NCI-H128 (cell line): ENCODE measurements around the gene PEPD.
A peak's percentile ranks its signal among the peaks of the same experiment; 100 is the strongest.

Source experiments
- DNase-seq: peaks from one replicate; lab custom pipeline; 2025; ENCODE audit not compliant: unreplicated experiment; lab: John Stamatoyannopoulos, UW

The PEPD gene

DNA sequence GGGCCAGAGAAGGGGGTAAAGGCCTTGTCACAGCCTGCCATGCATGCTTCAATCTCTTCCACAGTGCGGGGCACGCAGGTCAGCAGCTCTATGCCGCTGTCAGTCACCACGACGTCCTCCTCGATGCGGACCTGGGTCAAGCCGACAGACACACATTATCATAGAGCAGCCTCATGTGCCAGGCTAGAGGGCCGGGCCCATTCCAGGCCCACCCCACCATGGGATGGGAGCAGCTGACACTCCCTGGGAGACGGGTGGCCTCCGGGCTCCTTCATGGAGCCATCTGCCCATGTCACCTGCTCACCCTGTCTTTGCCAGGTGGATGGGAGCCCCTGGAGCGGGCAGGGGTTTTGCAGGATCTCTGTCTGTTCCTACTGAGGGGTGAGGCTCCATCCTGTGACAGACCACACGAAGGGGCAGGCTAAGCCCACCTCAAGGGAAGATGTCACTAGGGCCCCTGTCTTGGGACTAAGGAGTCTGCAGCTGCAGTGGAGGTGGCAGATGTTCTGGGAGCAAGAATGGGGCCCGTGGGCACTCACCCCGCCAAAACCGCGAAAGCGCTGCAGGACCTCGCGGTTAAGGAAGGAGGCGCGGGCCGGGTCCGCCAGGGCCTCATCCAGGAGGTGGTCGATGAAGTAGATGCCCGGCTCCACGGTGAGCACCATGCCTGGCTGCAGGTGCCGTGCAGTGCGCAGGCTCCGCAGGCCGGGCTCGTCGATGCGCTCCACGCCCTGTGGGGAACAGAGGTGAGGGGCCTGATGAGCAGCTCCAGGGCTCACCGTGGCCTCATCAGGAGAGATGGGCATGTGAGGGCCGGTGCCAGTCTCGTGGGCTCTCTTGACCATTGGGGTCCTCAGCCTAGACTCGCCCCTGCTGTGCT lies 134.0 kb downstream of the PEPD start:
- no peak for DNase-seq

DNA sequence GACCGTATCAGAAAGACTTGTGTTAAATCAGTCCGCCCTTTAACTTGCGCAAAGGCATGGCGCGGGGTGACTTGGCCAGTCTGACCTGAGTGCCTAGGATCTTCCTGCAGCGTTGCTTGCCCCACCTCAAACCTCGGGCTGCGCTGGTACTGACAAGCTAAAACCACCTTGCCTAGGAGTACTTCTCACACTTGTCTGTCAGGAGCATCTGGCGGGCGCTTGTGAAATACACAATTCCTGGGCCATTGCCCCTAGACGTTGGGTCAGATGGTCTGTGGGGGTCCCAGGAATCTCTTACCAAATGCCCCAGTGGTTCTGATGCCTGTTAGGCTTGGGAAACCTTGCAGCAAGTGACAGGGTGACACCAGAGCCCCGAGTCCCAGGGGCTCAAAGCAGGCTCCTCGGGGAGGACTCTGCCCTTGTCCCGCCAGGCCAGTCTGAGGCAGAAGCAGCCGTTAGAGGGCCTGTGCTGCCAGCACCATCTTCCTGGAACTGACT lies 135.2 kb downstream of the PEPD start:
- no peak for DNase-seq

DNA sequence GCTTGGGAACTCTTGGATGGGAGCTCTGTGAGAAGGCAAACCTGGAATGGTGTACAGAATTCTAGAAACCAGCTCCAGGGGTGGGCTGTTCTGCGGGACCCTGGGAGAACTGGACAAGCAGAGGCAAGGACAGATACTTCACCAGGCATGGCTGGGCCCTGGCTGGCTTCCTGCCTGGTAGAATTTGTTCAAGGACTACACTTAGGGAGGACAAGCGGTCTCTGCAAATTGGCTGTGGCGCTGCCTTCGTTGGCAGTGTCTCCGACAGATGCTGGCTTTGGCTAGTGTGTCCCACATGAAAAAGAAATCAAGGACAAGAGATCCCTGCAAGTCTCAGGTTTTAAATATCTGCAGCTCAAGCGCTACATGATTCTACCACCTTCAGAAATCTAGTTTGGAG lies 135.6 kb downstream of the PEPD start:
- no peak for DNase-seq

DNA sequence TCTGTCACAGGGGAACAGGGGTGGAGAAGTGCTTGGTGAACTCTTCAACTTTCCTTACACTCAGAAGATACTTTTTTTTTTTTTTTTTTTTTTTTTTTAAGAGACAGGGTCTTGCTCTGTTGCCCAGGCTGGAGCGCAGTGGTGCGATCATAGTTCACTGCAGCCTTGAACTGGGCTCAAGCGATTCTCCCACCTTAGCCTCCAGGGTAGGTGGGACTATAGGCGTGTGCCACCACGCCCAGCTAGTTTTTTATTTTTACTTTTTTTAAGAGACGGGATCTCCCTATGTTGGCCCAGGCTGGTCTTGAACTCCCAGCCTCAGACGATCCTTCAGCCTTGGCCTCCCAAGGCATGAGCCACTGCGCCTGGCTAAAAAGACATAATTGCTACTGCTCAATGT lies 136.6 kb downstream of the PEPD start:
- no peak for DNase-seq

DNA sequence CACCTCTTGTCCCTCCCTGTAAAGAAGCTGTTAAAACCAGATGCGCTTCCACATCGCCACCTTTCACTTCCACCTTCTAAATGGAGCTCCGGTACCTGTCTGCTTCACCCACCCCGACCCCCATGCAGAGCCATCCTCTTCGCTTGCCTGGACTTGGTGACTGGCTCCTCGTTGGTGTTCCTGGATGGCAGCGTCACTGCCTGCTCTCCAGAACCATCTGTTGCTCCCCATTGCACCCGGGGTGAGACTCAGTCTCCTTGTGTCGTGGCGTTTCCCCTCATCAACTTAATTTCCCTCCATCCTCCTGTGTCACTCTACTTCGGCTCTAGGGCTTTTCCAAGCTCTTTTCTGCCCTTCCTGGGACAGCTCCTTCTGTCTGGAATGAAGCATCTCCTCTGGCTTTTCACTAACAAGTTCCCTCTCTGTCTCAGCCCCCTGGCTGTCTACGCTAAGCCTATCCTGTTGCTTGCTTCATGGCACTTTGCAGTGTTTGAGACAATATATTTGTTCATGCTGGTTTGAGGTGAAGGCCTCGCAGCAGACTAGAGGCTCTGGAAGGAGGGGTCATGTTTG lies 137.8 kb downstream of the PEPD start:
- DNase-seq: no peak

DNA sequence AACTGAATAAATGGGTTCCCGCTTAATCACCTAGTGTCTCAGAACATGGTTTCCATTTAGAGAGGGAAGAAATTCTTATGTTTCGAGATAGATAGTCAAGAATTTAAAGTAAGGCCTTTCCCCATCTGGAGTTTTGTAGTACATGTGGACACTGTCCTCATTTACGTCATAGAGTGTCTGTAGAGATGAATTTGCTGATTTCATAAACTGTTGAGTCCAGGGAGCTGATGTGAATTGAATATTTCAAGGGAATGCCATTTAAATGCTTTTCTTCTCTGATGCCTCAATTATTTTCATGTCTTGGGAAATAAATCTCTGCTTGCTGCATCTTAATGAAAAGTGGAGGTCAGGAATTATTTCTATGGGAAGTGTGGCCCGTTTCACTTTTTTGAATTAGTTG lies 138.6 kb downstream of the PEPD start:
- DNase-seq: no peak

DNA sequence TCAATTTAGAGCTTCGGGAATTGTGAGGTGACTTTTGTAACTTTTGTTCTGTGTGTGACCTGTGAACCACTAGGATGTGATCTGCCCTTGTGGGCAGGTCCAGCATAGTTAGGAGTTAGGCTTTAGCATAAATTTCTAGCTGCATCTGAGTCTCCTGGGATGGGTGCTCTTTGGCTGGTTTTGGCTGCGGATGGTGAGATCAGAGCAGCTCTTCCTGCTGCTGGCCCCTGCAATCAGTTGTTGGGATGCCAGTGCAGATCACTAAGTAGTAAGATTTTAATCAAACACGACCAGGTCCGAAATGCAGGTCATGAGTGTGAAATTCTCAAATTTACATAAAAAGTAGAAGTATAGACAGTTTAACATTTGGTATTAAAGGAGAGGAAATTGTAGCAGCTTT lies 139.6 kb downstream of the PEPD start:
- DNase-seq: no peak

DNA sequence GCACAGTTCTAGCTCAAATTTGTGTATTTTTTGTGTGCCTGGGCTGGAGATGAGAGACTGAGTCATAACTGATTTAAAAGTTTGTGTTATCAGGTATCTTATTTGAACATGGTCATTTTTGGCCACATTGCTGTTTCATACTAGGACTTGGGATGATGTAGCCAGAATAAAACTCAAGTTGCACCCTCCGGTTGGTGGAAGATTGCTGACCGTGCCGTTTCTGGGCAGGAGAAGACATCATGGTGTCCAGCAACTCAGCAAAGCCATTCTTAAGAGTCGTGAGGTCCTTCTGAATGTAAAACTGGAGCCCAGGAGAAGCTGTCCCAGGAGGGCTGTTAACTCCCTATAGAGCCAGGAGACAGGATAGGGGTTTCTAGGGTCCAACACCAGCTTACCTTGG lies 140.5 kb downstream of the PEPD start:
- DNase-seq: no peak

DNA sequence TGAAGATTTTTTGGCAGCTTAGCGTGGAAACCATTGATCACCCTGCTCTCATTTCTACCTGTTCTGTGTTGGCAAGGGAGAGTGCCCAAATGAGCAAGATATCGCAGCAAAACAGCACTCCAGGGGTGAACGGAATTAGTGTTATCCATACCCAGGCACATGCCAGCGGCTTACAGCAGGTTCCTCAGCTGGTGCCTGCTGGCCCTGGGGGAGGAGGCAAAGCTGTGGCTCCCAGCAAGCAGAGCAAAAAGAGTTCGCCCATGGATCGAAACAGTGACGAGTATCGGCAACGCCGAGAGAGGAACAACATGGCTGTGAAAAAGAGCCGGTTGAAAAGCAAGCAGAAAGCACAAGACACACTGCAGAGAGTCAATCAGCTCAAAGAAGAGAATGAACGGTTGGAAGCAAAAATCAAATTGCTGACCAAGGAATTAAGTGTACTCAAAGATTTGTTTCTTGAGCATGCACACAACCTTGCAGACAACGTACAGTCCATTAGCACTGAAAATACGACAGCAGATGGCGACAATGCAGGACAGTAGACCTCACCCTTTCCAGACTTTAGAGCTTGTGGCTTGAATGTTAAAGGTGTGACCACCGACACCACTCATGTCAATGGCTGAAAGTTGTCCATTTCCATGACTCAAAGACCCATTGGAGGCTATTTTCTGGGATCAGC lies 142.3 kb downstream of the PEPD start:
- DNase-seq: no peak

DNA sequence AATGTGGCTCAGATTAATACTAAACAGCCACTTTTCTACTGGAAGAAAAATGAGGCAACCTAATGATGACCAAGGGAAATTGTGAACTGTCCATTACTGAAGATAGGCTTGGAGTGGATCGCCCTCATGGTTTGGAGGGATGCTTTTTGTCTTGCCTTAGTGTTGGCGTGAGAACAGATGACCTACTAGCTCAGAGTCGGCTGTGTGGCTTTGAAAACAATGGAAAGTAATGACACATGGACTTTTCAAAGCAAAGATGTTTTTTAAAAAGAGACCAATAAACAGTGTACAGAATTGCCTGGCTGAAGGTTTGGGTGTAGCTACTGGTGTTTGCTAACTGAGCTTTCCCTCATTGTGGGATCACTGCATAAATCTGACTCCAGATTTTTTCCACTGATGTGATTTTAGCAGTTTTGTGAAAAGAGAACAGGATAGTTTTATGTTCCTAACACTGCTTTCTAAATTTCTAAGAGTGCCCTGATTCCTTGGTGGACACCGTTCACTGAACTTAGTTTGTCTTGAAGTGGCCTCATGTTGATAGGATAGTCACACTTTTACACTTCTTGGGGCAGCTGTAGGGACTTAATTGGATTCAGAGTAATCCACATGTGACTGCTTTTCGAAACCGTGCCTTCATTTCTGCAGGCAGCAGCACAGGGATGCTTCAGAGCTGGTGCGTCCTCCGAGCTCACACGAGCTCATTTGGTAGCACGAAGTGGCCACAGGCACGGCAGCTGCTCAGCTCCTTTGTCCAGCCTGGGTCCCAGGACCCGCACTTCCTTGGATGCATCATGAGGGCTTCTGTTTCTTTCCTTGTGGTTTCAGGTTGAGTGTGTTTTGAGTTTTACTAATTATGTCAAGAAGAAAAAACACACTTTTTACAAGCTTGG lies 143.8 kb downstream of the PEPD start:
- DNase-seq: no peak

DNA sequence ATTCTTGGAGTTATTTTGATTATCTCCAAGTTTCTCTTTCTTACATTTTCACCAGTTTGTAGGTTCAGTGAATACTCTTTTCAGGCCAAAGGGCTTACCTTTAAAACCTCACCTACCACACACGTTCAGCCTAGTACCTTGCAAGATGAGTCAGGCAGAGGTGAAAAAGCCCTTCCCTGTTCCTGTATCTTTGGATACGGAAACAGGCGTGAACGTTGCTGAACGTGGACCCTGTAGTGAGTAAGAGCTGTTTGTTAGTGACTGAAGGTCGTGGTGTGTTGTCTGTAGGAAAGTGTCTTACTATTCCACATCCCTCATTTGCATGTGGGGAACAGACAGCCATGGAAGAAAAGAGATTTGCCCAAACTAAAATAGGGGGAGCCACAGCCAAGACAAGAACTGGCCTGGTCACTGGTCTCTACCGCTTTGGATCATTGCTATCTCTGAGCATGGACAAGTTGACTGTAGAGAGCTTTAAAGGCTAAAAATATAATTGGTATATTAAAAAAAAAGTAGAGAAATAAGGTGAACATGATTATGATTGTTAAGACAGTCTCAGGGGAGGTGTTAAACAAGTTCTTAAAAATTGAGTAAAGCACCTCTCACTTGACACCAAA lies 144.5 kb downstream of the PEPD start:
- DNase-seq: no peak

DNA sequence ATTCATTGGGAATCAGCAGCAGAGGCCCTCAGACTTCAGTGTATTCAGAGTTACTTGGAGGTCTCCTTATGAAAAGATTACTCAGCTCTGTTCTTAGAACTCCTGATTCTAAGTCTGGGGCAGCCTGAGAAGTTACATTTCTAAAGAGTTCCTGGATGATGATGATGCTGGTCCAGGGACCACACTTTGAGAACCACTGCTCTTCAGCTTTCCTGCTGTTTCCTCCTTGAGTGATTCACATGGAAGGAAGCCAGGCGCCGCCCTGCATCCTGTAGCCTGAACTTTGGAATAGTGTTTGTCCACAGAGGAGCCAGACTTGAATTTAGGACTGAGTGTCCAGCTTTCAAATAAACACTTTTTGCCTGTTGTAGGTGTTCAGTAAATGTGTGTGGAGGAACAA lies 145.2 kb downstream of the PEPD start:
- DNase-seq: no peak

DNA sequence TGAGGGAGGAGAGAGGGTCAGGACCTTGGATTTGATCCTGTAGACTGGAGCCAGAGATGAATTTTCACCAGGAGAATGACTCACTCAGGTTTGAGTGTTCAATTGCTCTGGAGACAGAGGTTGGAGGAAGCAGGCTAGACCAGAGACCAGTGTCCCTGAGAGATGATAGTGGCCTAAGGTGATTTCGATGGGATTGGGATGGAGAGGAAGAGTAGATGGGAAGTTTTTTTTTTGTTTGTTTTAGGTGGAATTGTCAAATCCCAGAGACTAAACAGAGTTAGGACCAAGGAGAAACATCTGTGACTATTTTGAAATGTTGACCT lies 145.8 kb downstream of the PEPD start:
- no peak for DNase-seq

DNA sequence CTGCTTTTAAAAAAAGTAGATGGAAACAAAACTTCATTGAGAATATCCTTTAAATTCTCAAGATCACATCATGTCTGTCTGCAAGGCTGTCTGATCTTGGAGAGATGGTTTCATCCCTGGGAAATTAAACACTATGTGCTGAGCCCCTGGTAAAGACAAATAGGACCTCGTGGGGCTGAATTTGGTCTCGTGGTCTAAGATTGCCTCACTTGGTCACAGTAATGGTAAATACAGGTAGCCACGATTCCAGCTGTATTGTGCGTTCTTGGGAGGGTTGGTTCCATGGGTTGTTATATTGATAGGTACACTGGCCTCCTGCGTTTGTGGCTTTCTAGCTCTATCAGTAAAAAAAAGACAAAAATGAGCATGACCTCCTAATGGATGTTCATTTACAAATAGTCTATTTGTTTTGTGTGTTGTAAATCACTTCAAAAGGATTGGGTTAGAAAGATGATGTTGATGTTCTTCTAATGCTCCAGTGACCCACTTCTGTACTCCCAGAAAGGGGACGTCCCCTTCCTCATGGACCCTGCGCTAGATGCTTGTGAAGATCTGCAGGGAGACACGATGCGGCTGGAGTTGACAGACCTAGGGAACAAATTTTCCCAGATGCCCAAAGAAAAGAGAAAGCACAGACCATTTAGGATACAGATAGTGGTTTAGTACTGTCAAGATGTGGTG lies 146.3 kb downstream of the PEPD start:
- no peak for DNase-seq

DNA sequence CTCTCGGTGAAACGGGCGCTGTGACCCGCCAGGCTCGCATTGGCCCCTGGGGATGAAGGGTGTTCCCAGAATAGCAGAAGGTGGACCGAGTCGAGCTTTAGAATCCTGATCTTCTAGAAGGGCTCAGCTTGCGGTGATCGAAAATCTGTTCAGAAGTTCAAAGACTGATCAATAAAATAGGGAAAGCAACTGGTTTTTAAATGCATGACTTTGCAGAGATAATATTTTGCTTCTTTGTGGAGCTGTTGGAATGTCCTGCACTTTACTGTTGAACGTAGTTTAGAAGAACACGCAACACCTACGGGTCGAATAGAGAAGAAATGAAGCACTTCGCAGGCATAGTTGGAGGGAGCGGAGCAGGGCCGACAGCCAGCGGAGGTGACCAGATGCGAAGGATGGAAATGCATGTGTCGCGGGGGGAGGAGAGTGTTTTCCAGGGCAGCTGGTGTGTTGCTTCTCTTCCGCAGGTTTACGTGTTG lies 147.3 kb downstream of the PEPD start:
- DNase-seq: no peak

DNA sequence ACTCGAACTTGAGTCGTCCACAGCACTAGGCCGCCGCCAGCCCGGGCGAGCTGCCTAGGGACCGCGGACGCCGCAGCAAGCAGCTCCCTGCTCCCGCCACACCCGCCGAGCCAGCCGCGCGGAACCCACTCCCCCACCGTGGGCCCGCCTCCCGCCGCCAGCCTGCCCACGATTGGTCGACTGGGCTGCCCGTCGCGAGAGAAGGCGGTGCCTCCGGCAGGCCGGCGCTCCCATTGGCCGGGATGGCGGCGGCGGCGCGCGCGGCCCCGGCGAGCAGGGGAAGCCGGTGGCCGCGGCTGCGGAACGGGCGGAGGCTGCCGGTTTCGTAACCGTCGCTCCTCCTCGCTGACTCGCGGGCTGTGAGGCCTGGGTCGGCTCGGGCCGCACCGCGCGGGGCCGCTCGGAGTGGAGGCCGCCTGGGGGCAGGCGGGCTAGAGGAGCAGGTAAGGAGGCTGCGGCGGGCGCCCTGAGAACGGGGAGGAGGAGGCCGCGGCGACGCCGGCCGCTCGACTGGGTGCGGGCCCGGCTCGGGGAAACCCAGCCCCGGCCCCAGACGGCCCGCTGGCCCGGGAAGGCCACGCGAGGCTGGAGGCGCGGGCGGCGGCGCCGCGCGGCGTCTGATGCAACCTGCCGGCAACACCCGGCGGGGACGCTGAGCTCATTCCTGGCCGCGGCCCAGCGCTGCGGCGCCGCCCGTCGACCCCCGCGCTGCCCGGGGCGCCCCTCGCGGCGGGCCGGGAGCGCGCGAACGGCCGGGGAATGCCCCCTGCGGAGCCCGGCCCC lies 147.9 kb downstream of the PEPD start, which contains the start of gene CEBPG:
CEBPG (plus strand) TSS at position 257 of the 783 bp plus-strand sequence. CDS start 5,531 bp downstream, outside the sequence.
- DNase-seq: peak; percentile 75

DNA sequence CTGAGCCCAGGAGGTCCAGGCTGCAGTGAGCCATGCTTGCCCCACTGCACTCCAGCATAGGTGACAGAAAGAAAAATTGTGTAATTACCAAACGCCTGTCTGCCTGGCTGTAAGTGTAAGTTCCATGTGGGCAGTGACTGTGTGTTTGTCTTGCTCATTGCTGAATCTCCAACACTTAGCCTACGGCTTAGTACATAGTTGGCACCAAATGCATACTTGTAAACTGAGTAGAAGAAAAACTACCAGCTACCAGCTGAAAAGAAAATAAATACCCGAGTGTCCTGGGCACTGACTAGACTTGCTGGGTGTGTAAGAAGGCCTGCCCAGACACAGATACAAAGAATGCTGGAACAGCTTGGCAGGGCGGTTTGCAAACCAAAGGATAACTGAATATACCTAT lies 150.8 kb downstream of the PEPD start:
- DNase-seq: no peak

DNA sequence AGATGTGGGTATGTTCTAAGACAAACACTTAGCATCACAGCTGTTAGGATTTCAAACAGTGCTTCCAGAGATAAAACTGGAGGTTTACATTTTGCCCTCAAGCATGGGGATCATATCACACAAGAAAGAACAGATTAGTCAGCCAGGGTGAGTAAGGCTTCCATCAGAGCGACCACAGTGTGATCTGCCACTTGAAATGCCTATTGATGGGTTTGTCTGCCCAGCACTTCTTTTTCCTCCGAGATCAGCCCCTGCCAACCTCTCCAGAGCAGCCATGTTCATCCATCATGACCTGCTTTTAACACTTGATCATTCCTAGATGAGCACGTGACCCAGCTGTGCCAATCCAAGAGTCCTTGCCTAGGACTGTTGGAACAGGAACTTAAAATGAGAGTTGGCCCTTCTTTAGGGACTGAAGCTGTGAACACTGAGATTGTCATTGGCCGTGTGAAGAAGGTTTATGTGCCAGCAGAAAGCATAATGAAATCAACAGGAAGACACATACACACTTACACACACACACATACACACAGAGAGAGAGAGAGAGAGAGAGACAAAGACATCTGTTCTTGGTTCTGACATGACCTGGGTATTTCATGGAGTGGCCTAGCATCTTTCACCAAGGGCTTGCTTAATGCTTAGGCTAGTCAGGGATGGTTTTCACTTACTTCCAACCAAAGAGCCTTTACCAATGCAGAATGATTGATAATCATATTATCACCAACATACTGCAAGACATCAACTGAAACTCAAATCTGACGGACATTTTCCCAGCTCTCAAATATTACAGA lies 153.3 kb downstream of the PEPD start:
- DNase-seq: no peak
